DMS153 treated with DMSO at 0.1 percent for 48 hours (cell line): ENCODE data around the gene MPG.
A peak's percentile ranks its signal among the peaks of the same experiment; 100 is the strongest.

Experiments
- DNase-seq: peaks from one replicate; lab custom pipeline; 2025; ENCODE audit not compliant: unreplicated experiment; lab: John Stamatoyannopoulos, UW

MPG gene

GRCh38 chr16:83781-84615 lies 6.0 kb downstream of the MPG start:
- DNase-seq: peak; percentile 73

- DNase-seq: peak; percentile 80
These were observed 6.8 kb downstream of the MPG start for GRCh38 chr16:84718-85406.

- no peak for DNase-seq
These were observed 7.4 kb downstream of the MPG start for GRCh38 chr16:85407-85782.

DNA sequence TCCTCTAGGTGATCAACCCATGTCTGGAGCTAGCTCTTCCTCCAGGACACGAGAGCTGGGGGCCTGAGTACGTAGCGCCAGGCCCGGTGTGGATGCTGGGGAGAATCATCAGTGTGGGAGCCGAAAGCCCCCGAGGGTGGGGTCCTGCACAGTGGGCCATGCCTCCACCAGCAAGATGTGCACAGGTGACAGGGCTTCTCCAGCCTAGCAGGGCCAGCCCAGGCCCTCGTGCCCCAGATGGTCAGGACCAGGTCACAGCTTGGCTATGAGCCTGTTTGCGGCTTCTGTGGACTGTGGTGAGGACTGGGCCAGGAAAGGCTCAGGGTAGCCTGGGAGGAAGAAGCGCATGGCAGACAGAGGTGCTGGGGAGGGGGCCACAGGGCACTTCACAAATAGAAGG lies 7.8 kb downstream of the MPG start:
- no peak for DNase-seq

- no peak for DNase-seq
These were observed 8.5 kb downstream of the MPG start for GRCh38 chr16:86483-86952.

GRCh38 chr16:88613-89012 lies 10.6 kb downstream of the MPG start:
- DNase-seq: no peak

DNA sequence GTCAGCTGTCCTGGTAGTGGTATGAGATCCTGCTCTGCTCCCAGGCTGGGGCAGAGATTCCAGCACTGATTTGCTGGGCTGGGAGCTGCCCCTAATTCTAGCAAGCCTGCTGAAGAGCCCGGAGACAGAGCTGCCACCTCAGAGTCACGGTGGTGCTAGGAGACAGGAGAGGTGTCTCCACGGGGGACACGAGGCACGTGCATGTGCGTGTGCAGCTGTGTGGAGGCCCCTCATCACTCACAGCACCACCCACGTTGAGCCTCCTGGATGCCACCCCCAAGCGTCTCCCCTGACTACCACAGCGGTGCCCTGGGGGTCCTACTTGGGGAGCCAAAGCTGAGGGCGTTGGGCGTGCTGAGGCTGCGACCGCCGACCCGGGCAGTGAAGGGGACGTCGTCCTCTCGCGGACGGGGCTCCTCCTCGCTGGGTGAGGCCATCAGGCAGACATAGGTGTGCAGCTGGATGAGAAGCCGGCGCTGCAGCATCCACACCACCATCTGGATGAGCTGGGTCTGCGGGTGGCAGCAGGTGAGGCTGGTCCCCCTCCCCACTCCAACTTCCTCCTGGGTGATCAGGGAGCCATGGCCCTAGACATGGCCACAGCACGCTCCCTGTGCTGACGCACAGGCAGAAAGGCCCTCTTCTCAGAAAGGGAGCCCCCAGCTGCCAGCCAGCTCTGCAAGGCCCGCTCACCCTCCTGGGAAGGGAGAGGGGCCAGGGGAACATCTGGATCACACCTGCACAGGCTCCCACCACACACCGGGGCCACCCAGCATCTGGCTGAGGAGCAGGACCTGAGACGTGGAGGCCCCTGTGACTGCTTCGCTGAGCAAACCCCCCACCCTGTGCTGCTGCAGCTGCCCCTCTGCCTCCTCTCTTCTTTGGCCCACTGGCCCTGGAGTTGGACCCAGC lies 11.6 kb downstream of the MPG start:
- no peak for DNase-seq

- DNase-seq: peak; percentile 27
These were observed 13.5 kb downstream of the MPG start for GRCh38 chr16:91484-91883.

GRCh38 chr16:92431-93339 lies 14.7 kb downstream of the MPG start:
- DNase-seq: no peak

DNA sequence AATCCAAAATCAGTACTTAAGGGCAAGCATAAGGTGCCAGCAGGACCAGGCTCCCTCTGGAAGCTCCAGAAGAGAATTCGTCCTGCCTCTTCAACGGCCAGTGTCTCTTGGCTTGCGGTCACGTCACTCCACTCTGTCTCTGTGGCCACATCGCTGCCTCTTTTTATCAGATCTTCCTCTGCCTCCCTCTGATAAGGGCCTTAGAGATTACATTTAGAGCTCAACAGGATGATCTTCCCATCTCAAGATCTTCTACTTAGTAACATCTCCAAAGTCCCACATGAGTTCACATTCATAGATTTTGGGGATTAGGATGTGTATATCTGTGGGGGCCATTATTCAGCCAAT lies 16.9 kb downstream of the MPG start:
- no peak for DNase-seq

- DNase-seq: peak; percentile 91
These were observed 18.9 kb downstream of the MPG start for GRCh38 chr16:96935-97381.

DNA sequence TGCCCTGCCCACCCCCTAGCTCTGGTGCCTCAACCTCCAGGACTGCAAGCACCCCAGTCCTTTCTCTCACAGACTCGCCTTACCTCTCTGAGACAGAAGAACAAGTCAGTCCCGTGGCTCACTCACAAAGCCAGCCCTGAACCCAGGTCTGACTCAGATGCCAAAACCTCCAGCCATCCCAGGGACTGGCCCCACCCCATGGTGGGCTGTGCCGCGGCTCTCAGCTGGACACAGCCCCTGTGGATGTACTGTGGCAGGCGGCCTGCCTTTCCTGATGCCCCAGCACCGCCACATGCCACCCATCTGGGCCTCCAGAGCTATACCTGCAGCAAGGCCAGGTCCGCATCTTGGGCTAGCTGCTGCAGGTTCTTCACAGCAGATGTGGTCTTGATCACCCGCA lies 19.8 kb downstream of the MPG start:
- no peak for DNase-seq

DNA sequence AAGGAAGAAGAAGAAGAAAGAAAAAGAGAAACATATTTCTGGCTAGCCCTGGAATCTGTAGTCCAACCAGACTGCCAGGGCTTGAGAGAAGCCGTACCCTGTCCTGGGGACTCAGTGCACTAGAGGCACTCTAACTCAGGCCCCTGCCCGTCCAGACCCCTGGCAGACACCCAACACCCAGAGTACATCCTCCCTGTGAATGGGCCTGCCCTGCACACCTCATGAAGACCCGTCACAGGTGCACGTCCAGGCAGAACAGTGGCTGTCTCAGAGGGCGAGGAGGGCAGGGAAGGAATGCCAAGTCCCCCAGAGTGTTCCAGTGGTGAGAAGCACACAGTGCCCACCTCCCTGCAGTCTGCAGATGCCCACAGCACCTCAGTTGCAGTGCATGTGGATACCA lies 23.0 kb downstream of the MPG start:
- DNase-seq: no peak

GRCh38 chr16:101586-101985 lies 23.6 kb downstream of the MPG start:
- no peak for DNase-seq

- no peak for DNase-seq
These were observed 24.2 kb downstream of the MPG start for GRCh38 chr16:102060-102855.

DNA sequence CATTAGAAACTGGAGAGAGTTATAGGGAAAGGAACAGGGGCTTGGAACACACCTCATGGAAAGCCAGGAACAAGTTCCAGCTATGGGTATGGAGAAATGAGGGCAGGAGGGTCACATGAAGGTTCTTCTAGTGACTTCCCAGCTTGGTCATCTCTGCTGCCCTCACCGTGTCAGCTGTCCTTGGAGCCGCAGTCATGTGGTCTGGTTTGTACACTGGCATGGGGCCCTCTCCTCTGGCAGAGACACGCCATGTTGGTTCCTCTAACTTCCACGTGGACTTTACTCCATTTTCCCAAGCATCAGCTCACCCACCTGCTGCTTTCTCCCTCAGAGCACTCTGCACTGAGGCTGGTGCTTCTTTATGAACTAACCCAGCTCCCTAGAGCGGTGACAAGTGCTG lies 26.3 kb downstream of the MPG start:
- DNase-seq: no peak

- no peak for DNase-seq
These were observed 26.9 kb downstream of the MPG start for GRCh38 chr16:104928-105327.

- DNase-seq: no peak
These were observed 27.5 kb downstream of the MPG start for GRCh38 chr16:105521-105920.

GRCh38 chr16:106623-107324 lies 28.7 kb downstream of the MPG start:
- DNase-seq: peak; percentile 51
